ENCODE results near the gene STOML2.

DNA sequence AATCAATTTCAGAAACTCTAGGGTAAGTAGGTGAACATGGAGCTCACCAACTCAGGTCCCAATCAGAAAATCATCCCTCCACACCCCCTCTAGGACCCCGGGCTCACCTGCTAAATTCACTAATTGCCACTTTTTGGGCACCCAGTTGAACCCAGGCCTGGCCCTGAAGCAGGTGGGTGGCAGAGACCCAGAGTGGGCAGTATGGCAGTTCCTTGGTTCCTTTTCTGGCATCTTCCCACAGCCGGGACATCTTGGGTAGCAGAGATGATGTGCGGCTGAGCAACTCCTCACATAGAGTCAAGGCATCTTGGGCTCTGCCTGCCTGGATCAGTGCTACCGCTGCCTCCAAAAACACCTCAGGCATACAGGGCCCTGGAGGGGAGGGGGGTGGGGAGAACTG, 27.6 kb downstream of the STOML2 start:
- no peak for TF ChIP-seq CTCF (IDR thresholded peaks at IDR 0.05 in 4 of 5, conservative IDR thresholded peaks at IDR 0.05 in 1 of 5)
- TF ChIP-seq POLR2A (IDR thresholded peaks at IDR 0.05), result no peak

Data from gastrocnemius medialis (tissue), 4 donors.